IPS-15b (cell line): ENCODE results near the gene PDE4B.

ENCODE experiments used
- H3K27me3 ChIP-seq: one replicate; pipeline ENCODE4 v1.6.1; 2013; ENCODE audit warnings: low read length; ENCODE audit not compliant: control insufficient read depth, insufficient read depth
- H3K36me3 ChIP-seq: one replicate; pipeline ENCODE4 v1.6.1; 2013; ENCODE audit warnings: low read length; ENCODE audit not compliant: control insufficient read depth, insufficient read depth
- H3K4me1 ChIP-seq: one replicate; pipeline ENCODE4 v1.6.1; 2013; ENCODE audit warnings: mild to moderate bottlenecking, low read length; ENCODE audit not compliant: control insufficient read depth, insufficient read depth
- H3K4me3 ChIP-seq: one replicate; pipeline ENCODE4 v1.5.1; 2013; ENCODE audit warnings: low read depth, low read length
- H3K9ac ChIP-seq: one replicate; pipeline ENCODE4 v1.6.1; 2013; ENCODE audit warnings: low read depth, mild to moderate bottlenecking, low read length
- H3K9me3 ChIP-seq: one replicate; pipeline ENCODE4 v1.6.1; 2013; ENCODE audit warnings: mild to moderate bottlenecking, low read length; ENCODE audit not compliant: control insufficient read depth, insufficient read depth

Gene PDE4B

GRCh38 chr1:66422804-66423203, 630.1 kb downstream of the PDE4B start:
- Histone ChIP-seq H3K9ac (no peak overlapping the region), H3K9me3 (peaks cover 7% of the 10 kb centered on the region), H3K27me3 (no peaks in the 10 kb centered on the region), H3K4me1 (peaks cover 18% of the 10 kb centered on the region), H3K4me3 (no peak overlapping the region), H3K36me3 (no peaks in the 10 kb centered on the region)
